T1000 (cell line): ENCODE results near the gene HGS.

Source experiments
- DNase-seq: peaks from one replicate; lab custom pipeline; 2025; ENCODE audit warnings: mixed read lengths; lab: John Stamatoyannopoulos, UW

The HGS gene, protein sequence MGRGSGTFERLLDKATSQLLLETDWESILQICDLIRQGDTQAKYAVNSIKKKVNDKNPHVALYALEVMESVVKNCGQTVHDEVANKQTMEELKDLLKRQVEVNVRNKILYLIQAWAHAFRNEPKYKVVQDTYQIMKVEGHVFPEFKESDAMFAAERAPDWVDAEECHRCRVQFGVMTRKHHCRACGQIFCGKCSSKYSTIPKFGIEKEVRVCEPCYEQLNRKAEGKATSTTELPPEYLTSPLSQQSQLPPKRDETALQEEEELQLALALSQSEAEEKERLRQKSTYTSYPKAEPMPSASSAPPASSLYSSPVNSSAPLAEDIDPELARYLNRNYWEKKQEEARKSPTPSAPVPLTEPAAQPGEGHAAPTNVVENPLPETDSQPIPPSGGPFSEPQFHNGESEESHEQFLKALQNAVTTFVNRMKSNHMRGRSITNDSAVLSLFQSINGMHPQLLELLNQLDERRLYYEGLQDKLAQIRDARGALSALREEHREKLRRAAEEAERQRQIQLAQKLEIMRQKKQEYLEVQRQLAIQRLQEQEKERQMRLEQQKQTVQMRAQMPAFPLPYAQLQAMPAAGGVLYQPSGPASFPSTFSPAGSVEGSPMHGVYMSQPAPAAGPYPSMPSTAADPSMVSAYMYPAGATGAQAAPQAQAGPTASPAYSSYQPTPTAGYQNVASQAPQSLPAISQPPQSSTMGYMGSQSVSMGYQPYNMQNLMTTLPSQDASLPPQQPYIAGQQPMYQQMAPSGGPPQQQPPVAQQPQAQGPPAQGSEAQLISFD

DNA sequence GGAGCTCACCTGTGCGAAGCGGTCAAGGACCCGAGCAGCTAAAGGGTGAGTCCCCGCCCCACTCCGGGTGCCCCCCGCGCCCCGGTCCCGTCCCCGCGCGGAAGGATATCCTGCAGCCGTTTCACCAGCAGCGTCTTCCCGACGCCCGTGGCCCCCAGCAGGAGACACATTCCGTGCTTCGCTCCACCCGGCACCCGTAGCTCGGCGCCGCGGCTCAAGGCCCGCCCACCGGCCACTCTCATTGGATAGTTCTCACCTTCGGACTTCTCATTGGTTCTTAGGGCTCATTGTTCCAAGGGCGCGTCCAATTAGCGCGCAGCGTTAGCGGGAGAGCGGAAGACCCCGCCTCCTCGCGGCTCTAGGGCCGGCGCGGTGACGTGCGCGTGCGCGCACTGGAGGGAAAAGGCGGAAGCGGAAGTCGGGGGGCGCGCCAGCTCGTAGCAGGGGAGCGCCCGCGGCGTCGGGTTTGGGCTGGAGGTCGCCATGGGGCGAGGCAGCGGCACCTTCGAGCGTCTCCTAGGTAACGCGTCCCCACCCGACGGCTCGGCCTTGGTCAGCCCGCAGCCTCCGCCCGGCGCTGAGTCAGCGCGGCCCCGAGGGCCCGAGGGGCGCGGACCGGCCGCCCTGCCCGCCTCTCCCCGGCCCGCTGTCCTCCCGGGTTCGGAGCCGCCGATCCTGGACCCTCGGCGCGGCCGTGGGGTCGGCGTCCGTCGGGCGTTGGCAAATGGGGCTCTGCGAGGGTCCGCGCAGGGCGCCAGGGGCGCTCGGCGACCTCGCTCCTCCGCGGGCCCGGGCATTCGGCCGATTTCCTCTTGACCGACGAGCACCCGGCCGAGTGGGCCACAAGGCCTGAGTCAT lies at the start of gene HGS, which contains the start of gene ARL16:
TSS of gene HGS (plus strand) at position 428 of the 858 bp plus-strand sequence. CDS start at position 484, 56 bp downstream.
TSS of gene ARL16 (minus strand) at position 214 of the 858 bp plus-strand sequence. CDS start at position 170, 44 bp downstream.
- DNase-seq: peak; percentile 99

DNA sequence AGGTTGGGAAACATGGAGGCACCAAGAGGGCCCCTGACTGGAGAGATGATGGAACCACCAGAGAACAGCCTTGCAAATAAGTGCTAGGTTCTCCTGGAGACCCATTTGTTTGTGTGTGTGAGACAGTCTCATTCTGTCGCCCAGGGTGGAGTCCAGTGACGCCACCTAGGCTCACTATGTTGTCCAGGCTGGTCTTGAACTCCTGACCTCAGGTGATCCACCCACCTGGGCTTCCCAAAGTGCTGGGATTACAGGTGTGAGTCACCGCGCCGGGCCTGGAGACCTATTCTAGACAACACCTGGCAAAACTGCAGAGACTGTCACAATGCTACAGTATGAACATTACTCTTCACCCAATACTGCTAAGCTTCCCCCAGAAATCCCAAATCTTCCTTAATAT lies 48.4 kb upstream of the HGS start:
- no peak for DNase-seq

DNA sequence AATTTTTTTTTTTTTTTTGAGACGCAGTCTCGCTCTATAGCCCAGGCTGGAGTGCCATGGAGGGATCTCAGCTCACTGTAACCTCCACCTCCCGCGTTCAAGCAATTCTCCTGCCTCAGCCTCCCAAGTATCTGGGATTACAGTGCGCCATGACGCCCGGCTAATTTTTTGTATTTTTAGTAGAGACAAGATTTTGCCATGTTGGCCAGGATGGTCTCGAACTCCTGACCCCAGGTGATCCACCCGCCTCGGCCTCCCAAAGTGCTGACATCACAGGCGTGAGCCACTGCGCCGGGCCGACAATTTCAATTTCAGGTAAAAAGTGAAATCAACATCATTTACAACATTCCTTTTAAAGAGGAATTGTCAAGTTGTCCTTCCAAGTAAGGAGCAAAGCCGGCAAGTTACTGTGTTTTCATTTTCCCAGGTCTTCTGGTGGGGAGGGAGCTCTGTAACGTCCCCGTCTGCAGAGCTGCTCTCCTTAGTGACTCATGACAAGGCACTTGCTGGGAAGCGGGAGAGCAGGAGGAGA lies 47.8 kb upstream of the HGS start:
- DNase-seq: no peak

DNA sequence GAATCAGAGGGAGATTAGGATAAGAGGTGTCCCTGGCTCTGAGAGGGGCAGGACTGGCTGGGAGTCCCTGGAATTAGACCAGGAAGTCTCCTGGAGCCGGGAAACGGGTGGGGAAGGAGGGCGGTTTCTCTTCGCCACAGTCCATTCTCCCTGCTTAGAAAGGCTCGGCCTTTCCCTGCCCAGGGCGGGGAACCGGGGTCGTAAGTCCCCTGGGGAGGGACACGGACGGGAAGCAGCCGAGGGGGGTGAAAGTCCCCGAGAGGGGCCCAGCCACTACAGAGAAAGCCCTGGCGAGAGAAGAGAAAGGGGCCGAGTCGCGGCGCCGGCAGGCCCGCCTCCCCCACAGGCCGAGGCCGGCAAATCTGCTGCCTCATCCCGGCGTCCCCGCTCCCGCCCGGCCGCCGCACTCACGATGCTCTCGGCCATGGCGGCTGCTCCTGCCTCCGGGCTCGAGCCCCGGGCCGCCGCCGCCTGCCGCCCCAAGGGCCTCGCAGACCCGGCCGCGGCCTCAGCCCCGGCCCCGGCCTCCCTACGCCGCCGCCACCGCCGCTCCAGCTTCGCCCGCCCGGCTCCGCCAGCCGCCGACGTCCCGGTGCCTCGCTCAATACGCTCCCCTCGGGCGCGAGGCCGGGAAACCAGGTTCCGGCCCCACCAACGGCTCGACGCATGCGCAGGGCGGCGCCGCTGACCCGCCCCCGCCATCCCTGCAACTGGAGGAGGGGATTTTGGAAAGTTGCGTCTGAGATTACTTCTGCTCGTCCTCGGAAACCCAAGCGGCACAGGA lies 47.1 kb upstream of the HGS start, which contains the start of the genes NPLOC4 and TSPAN10:
TSS of gene NPLOC4 (minus strand) at position 608 of the 784 bp plus-strand sequence. CDS start at position 426, 182 bp downstream.
TSS of gene TSPAN10 (plus strand) at position 692 of the 784 bp plus-strand sequence. CDS start 5,217 bp downstream, outside the sequence.
- peak; percentile 80 for DNase-seq

DNA sequence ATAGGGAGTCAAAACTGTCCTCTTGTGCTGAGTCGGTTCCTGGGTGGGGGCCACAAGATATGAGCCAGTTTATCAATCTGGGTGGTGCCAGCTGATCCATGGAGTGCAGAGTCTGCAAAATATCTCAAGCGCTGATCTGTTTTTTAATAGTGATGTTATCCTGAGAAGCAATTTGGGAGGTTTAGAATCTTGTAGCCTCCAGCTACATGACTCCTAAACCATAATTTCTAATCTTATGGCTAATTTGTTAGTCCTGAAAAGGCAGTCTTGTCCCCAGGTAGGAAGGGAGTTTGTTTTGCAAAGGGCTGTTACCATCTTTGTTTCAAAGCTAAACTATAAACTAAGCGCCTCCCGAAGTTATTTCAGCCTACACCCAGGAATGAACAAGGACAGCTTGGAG lies 45.1 kb upstream of the HGS start:
- no peak for DNase-seq

DNA sequence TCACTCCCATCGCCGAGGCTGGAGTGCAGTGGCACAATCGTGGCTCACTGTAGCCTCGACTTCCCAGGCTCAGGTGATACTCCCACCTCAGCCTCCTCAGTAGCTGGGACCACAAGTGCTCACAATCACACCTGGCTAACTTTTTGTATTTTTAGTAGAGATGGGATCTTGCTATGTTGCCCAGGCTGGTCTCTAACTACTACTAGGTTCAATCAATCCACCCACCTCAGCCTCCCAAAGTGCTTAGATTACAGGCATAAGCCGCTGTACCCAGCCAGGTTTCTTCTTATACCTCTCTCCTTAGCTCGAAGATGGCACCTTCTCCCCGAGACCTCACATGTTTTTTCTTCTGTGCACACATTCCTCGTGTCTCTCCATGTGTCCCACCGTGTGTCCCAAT lies 43.8 kb upstream of the HGS start:
- DNase-seq: no peak

DNA sequence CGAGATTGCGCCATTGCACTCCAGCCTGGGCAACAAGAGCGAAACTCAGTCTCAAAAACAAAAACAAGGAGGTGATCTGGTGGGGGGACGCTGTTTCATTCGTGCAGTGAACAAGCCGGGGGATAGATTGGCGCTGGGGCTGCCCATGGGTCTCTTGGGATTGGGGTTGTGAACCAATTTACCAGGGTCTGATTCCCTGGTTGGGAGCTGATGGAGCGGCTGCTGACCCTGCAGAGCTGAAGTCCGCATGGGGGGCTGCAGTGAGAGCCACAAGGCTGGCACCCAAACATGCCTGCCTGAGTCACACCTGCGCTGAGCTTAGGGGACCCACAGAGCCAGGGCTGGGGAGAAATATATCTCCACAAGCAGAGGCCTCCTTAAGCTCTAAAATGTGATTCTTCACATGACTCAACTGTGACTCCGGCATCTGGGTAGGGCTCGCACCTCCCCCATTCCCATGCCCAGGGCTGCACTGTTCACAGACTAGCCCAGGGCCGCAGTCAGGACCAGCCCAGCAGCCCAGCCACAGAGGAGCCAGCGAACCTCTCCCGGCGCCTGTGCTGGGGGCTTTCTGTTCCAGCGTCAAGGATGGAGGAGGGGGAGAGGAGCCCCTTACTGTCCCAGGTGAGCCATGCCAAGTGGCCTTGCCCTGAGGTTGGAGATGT lies 41.9 kb upstream of the HGS start:
- DNase-seq: peak; percentile 44

DNA sequence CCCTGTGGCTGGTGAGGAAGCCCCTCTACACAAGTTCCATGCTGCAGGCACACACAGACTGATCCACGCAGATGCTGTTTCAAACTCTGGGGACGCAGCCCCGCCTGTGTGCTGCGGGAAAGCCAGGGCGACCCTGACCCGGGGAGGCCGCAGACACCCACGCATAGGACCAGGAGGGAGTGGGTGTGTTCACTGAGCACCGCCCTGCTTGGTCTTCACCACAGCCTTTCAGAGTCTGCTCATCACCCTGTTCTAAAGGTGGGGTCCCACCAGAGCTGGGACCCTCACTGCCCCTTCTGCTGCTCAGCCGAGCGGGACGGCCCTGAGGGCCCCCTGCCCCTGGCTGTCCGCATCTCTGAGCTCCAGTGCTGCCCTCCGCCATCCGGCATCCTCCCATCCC lies 39.3 kb upstream of the HGS start:
- DNase-seq: no peak

DNA sequence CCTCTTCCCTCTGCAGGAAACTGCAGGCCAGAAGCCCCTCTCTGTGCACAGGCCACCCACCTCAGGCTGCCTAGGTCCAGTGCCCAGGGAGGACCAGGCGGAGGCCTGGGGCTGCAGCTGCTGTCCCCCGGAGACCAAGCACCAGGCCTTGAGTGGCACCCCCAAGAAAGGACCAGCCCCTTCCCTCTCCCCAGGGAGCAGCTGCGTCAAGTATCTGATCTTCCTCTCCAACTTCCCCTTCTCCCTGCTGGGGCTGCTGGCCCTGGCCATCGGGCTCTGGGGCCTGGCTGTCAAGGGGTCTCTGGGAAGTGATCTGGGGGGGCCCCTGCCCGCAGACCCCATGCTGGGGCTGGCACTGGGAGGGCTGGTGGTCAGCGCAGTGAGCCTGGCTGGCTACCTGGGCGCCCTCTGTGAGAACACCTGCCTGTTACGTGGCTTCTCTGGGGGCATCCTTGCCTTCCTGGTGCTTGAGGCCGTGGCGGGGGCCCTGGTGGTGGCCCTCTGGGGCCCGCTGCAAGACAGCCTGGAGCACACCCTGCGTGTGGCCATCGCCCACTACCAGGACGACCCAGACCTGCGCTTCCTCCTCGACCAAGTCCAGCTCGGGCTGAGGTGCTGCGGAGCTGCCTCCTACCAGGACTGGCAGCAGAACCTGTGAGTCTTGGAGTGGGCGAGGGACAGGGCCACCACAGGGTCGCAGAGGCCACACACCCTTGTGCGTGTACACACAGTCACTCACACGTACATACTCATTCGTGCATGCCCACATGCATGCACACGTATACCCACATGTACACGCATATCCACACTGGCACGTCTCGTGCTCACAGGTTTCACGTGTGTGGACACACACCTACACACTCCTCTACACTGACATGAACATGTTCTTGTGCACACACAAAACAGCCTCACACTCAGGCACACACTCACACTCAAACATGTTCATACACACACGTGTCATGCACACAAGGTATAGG lies 38.5 kb upstream of the HGS start:
- no peak for DNase-seq

DNA sequence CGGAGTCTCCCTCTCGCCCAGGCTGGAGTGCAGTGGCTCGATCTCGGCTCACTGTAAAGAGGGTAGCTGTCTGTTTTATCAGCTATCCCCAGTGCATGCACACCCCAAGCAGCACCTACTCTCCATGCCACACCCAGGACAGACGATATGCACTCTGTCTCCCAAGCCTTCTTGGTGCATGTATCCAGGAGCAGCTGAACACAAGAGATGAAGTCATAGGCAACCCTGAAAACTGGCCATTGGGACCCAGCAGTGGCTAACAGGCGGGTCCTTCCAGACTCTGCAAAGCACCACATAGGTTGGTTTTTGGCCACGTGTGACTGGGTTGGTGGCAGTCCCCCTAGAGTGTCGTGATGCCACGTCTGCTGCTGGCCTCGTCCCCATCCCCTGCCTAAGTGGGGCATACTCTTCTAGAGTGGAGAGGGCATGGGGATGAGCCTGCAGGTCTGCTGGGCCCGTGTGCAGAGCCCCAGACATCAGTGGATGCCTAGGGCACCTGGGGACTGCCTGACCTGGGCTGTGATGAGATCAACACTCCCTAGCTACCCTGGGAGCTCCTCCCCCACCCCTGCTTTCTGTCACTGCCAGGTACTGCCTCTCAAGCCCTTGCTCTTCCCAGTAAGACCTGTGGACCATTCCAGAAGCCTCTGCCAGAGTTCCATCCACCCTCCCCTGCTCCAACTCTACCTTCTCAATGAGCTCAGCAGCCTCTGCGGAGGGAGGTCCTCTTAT lies 36.8 kb upstream of the HGS start:
- no peak for DNase-seq

DNA sequence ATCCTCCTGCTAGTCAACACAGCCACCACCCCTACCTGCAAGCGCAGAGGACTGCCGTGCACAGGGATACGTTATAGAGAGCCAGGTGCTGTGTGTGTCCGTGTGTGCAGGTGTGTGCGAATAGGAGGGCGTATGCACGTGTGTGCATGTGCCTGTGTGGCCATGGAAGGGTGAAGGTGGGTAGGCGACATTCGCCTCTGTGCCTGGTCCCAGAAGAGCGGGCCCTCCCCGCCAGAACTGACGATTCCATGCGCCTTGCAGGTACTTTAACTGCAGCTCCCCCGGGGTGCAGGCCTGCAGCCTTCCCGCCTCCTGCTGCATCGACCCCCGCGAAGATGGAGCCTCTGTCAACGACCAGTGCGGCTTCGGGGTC lies 36.2 kb upstream of the HGS start:
- DNase-seq: no peak

DNA sequence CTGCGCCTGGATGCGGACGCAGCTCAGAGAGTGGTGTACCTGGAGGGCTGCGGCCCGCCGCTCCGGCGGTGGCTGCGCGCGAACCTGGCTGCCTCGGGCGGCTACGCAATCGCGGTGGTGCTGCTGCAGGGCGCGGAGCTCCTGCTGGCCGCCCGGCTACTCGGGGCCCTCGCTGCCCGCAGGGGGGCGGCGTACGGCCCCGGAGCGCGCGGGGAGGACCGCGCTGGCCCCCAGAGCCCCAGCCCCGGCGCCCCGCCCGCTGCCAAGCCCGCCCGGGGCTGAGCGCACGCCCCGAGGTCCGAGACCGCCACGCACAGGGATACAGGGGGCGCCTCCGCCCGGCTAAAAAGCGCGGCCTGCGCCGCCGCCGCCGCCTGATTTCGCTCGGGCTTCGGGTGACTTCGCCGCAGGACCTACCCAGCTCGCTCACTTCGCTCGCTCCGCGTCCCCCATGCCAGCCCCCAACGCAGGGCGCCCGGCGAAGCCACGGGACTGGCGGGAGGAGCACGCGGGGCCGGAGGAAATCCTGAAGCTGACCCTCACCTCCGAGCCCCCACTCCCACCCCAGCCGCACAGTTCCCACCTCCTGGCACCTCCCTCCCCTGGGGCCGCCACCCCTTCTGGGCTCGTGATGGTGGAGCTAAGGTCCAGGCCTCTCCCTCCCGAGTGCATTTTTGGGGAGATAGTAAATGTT lies 35.7 kb upstream of the HGS start:
- no peak for DNase-seq

DNA sequence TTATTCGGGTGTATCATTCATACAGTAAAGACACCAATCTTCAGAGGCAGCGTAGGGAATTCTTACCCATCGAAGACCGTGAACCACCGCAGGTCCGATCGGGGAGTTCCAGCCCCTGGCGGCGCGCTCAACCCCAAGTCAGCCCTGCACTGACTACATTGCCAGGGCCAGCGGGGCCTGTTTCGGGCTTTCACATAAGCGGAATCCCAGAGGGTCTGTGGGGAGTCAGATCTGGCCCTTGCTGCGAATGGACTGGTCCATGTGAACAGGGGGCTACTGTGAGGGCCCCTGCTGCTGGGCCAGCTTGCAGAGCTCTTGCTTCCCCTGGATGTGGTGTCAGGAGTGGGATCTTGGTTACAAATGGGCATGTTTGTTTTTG lies 35.1 kb upstream of the HGS start:
- DNase-seq: no peak

DNA sequence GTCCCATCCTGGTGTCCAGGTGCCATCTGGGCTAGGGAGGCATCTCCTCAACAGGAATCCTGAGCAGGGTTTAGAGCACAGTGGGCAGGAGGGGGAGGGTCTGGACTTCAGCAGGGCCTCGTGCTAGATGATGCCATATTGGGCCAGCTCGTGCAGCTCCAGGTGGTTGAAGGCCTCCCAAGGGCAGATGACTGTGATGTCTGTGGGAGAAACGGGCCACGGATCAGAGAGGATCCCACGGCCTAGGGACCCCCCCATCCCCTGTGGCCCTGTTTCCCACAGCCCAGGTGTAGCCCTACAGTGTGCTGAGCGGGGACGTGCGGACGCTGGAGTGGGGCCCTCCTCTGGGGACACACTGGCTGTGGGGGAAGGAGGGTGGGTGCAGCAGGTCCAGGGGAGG lies 32.9 kb upstream of the HGS start:
- DNase-seq: no peak

DNA sequence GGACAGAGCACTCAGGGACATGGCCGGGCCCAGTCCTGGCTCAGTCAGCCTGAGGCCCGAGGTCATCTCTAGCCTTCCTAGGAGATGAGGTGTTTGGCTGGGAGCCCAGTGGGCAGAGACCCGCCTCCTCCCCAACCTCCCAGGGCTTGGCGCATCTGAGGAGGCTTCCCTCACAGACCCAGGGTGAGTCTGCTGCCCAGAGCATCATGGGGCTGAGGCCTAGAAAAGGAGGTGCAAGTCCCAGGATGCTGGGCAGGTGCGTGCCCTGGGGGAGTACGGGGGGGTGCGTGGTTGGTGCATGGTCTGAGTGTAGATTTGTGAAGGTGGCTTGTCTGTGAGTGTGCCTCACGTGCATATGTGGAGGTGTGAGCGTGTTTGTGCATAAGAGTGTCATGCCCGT lies 32.1 kb upstream of the HGS start:
- DNase-seq: peak; percentile 89

DNA sequence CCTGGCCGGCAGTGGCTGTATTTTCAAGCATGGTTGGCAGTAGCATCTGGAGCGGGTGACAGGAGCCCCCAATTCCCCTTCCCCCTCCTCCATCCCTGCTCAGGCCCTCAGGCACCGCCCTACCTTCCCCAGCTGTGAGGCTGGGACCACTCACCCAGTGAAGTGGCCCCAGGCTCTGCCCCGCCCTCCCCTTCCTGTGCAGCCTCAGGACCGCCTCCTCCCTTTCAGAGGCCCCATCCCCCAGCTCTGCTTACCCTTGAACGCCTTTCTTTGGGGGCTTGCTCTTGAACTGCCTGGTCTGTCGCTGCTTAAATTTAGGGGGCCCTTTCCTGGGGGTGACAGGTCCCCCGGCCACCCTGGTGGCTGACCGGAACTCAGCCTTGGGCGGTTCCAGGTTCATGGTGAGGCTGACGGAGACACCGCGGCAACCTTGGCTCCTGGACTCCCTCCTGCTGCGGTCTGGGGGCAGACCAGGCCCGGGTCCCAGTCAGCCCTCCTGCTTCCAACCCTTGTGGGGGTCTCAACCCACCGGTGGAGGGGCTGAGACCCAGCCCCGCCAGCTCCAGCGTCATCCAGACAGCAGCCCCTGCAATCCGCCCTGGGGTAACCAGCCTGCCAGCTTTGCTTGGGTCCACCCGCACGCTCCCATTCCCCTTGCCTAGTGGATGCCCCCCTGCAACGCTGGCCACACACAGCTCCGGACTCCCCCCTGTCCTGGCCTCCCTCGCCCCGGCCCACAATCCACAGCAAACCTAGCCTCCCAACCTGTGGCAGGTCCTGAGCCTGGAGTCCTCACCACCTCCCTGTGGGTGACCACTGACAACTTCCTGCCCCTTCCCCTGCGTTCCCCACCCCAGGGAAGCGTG lies 30.7 kb upstream of the HGS start:
- no peak for DNase-seq
